HepG2 (cell line): ENCODE measurements around the gene OR6S1. TPM values are rescaled to one million over a fixed set of nuclear protein-coding genes. Genes with fewer than 3 reads are reported as not detected.

Experiments
- ATAC-seq: fragments of 200-7000 bp; cut with Tn5 transposase; 3 replicates; pipeline ENCODE4 v1.9.1; 2020; ENCODE audit warnings: mild to moderate bottlenecking, moderate library complexity
- BruUV-seq: library from RNA; stranded (reverse); fragments of 400-500 nt; replicated peaks from 2 replicates; lab custom pipeline; 2021; lab: Mats Ljungman, UMichigan
- CTCF ChIA-PET: fragments of 300-600 bp; formaldehyde crosslinking; extraction: SDS; loops from one replicate; lab custom pipeline; 2021; ENCODE audit warnings: low total read pairs, inconsistent platforms, low intra/inter-chr PET ratio; lab: Yijun Ruan, JAX
- POLR2A ChIA-PET: fragments of 350-600 bp; sonication (Branson Sonifier 250); formaldehyde crosslinking; loops from one replicate; lab custom pipeline; 2020; ENCODE audit warnings: antibody characterized with exemption, inconsistent platforms; lab: Yijun Ruan, JAX
- DNase-seq: peaks from one replicate; pipeline ENCODE4 v3.0.0-alpha.2; 2015; ENCODE audit warnings: low spot score
- FAIRE-seq: peaks from 3 replicates; lab custom pipeline; 2011; peaks lifted over from hg19 to GRCh38; lab: Jason Lieb, UNC
- H2AFZ ChIP-seq: one replicate; pipeline ENCODE4 v1.6.1; 2011; ENCODE audit warnings: low read length, inconsistent platforms
- H3K27ac ChIP-seq: fragments of 300-600 bp; 3 replicates; pipeline ENCODE4 v1.8.0; 2011; ENCODE audit warnings: mixed run types, mild to moderate bottlenecking, mixed read lengths, low read length, inconsistent platforms; ENCODE audit not compliant: insufficient read depth; ENCODE audit errors: extremely low read length
- H3K27me3 ChIP-seq, 2 experiments: fragments of 200-600 bp in 1 of 2; 2 replicates in 1 of 2; 3 replicates in 1 of 2; pipeline versions ENCODE4 v1.6.0 to v1.8.0; 2011; ENCODE audit warnings: low read length in 2 of 2, mild to moderate bottlenecking in 2 of 2, moderate library complexity in 2 of 2, inconsistent platforms in 1 of 2; ENCODE audit not compliant: insufficient read depth in 2 of 2, control insufficient read depth in 1 of 2
- H3K36me3 ChIP-seq, 2 experiments: fragments of 200-600 bp in 1 of 2; replicated peaks in 1 of 2; 2 replicates in 1 of 2; 3 replicates in 1 of 2; pipeline versions ENCODE4 v1.5.1 to v1.8.0; 2011; ENCODE audit warnings: low read length in 2 of 2, inconsistent platforms in 1 of 2; ENCODE audit not compliant: insufficient read depth in 2 of 2, control insufficient read depth in 1 of 2
- H3K4me1 ChIP-seq: 2 replicates; pipeline ENCODE4 v1.5.1; 2012; ENCODE audit warnings: low read length, inconsistent platforms; ENCODE audit not compliant: insufficient read depth
- H3K4me2 ChIP-seq: 2 replicates; pipeline ENCODE4 v1.6.0; 2011; ENCODE audit warnings: low read depth, low read length, inconsistent platforms
- H3K4me3 ChIP-seq, 3 experiments: fragments of 200-600 bp in 1 of 3; sonication (generic), shearing (Covaris generic) in 1 of 3; replicated peaks in 1 of 3; 2 replicates each; pipeline ENCODE4 v1.5.1; 2011 to 2016; ENCODE audit warnings: low read length in 3 of 3, inconsistent platforms in 2 of 3, low read depth in 2 of 3, mild to moderate bottlenecking in 2 of 3, control low read depth in 1 of 3, mixed read lengths in 1 of 3; ENCODE audit not compliant: insufficient read depth in 1 of 3
- H3K79me2 ChIP-seq: one replicate; pipeline ENCODE4 v1.6.1; 2011; ENCODE audit warnings: low read length, inconsistent platforms; ENCODE audit not compliant: insufficient read depth
- H3K9ac ChIP-seq: 2 replicates; pipeline ENCODE4 v1.6.0; 2011; ENCODE audit warnings: mild to moderate bottlenecking, low read depth, low read length, inconsistent platforms; ENCODE audit not compliant: insufficient read depth
- H3K9me3 ChIP-seq: 2 replicates; pipeline ENCODE4 v1.5.1; 2012; ENCODE audit warnings: mild to moderate bottlenecking, low read length
- H4K20me1 ChIP-seq: 2 replicates; pipeline ENCODE4 v1.6.0; 2011; ENCODE audit warnings: inconsistent platforms, mild to moderate bottlenecking, low read length, moderate library complexity; ENCODE audit not compliant: insufficient read depth
- CBFB ChIP-seq: sonication (generic); formaldehyde crosslinking; IDR thresholded peaks from 2 replicates; pipeline ENCODE4 v1.4.0; 2020; ENCODE audit warnings: missing genetic modification reagents
- EP300 ChIP-seq, 3 experiments: sonication (generic) in 1 of 3; formaldehyde crosslinking in 1 of 3; IDR thresholded peaks; 2 replicates each; pipeline versions ENCODE4 v1.5.1 to v1.6.1; 2011 to 2020; ENCODE audit warnings: low read depth in 2 of 3, low read length in 2 of 3, borderline replicate concordance in 1 of 3, improper control_type of control experiment in 1 of 3, mild to moderate bottlenecking in 1 of 3, missing genetic modification reagents in 1 of 3, moderate library complexity in 1 of 3
- ESRRA ChIP-seq: sonication (generic); formaldehyde crosslinking; IDR thresholded peaks from 2 replicates; pipeline ENCODE4 v1.5.1; 2020; ENCODE audit warnings: mild to moderate bottlenecking, low read depth, missing genetic modification reagents
- HDAC1 ChIP-seq: sonication (generic); formaldehyde crosslinking; IDR thresholded peaks from 2 replicates; pipeline ENCODE4 v1.5.1; 2020; ENCODE audit warnings: mild to moderate bottlenecking, missing genetic modification reagents
- HNRNPLL ChIP-seq: fragments of 200-400 bp; formaldehyde crosslinking; IDR thresholded peaks from 2 replicates; pipeline ENCODE4 v1.6.1; 2017; ENCODE audit warnings: mild to moderate bottlenecking, low read depth, low read length; ENCODE audit not compliant: poor library complexity, severe bottlenecking
- MXD3 ChIP-seq: IDR thresholded peaks from 2 replicates; pipeline ENCODE4 v1.6.1; 2016; ENCODE audit warnings: mild to moderate bottlenecking, missing biosample characterization, missing genetic modification reagents
- NCOR1 ChIP-seq: fragments of 200-600 bp; sonication (generic); IDR thresholded peaks from 2 replicates; pipeline ENCODE4 v1.7.0; 2017; ENCODE audit warnings: antibody characterized with exemption, low read length, borderline replicate concordance
- NR2F2 ChIP-seq: IDR thresholded peaks from 2 replicates; pipeline ENCODE4 v1.6.1; 2012; ENCODE audit warnings: low read depth, inconsistent platforms, borderline replicate concordance
- PAXIP1 ChIP-seq: sonication (generic); formaldehyde crosslinking; conservative IDR thresholded peaks from 2 replicates; pipeline ENCODE4 v1.4.0; 2020; ENCODE audit warnings: mild to moderate bottlenecking, missing genetic modification reagents, moderate library complexity
- PHF21A ChIP-seq: sonication (generic); formaldehyde crosslinking; IDR thresholded peaks from 2 replicates; pipeline ENCODE4 v1.5.0; 2020; ENCODE audit warnings: mild to moderate bottlenecking, missing genetic modification reagents
- RARA ChIP-seq: IDR thresholded peaks from 2 replicates; pipeline ENCODE4 v1.6.1; 2016; ENCODE audit warnings: missing genetic modification reagents, missing compliant biosample characterization
- SOX13 ChIP-seq, 3 experiments: fragments of 450-650 bp in 1 of 3; sonication (generic) in 1 of 3; formaldehyde crosslinking in 1 of 3; IDR thresholded peaks in 2 of 3; conservative IDR thresholded peaks in 1 of 3; 2 replicates each; pipeline versions ENCODE4 v1.5.0 to v1.6.1; 2016 to 2020; ENCODE audit warnings: antibody characterized with exemption in 1 of 3, mild to moderate bottlenecking in 1 of 3, missing compliant biosample characterization in 1 of 3, missing genetic modification reagents in 1 of 3, moderate library complexity in 1 of 3
- THAP9 ChIP-seq: sonication (generic); formaldehyde crosslinking; IDR thresholded peaks from 2 replicates; pipeline ENCODE4; 2020; ENCODE audit warnings: missing genetic modification reagents, mild to moderate bottlenecking, borderline replicate concordance
- ZNF207 ChIP-seq: fragments of 450-650 bp; IDR thresholded peaks from 2 replicates; pipeline ENCODE4 v1.6.1; 2016; ENCODE audit warnings: antibody characterized with exemption, borderline replicate concordance
- ZNF264 ChIP-seq: sonication (generic); formaldehyde crosslinking; IDR thresholded peaks from 2 replicates; pipeline ENCODE4 v1.4.0; 2020; ENCODE audit warnings: missing genetic modification reagents
- ZNF775 ChIP-seq: sonication (generic); formaldehyde crosslinking; IDR thresholded peaks from 2 replicates; pipeline ENCODE4 v1.4.0; 2020; ENCODE audit warnings: missing genetic modification reagents, mild to moderate bottlenecking, moderate library complexity, borderline replicate concordance
- ZNF792 ChIP-seq: IDR thresholded peaks from 2 replicates; pipeline ENCODE4 v1.6.1; 2016
- WGBS: methylation state at CpG from one replicate; pipeline ENCODE4 v1.1.6; 2017; ENCODE audit warnings: low lambda C conversion rate; 5-methylcytosine and 5-hydroxymethylcytosine counted together
- in situ Hi-C: cut with HindIII; loops from 2 replicates; pipeline ENCODE4 v1.10.0; 2017; ENCODE audit warnings: low pct_unique_long_range_greater_than_20kb; ENCODE audit not compliant: extremely low pct_ligation_motif_present
- intact Hi-C: fragments of 100-400 bp; cut with micrococcal nuclease; formaldehyde crosslinking; loops from one replicate; pipeline ENCODE4 v1.10.0; 2022; ENCODE audit not compliant: unreplicated experiment
- polyA plus RNA-seq, 8 experiments: library from polyadenylated mRNA; depleted of rRNA in 3 of 8; stranded (reverse) in 7 of 8; unstranded in 1 of 8; fragments of >200 nt; fragmentation: Illumina TruSeq in 4 of 8; extraction: Trizol in 4 of 8; gene quantifications; 2 replicates each; pipeline versions ENCODE4 v1.2.1 to v1.2.3, GENCODE V29; 2011 to 2016; ENCODE audit warnings: low read depth in 4 of 8, missing spikeins in 1 of 8, mixed read lengths in 1 of 8; ENCODE audit not compliant: insufficient read depth in 1 of 8
- total RNA-seq, 5 experiments: library from RNA; depleted of rRNA; stranded (reverse); fragments of >200 nt; fragmentation: Illumina TruSeq; extraction: Trizol; gene quantifications; 2 replicates each; pipeline ENCODE4 v1.2.3, GENCODE V29; 2016; ENCODE audit warnings: low read depth in 1 of 5

Gene OR6S1
- total and polyA plus RNA-seq, 2 of the 13 experiments (the other 11 are each of a cell fraction or from before 2014, with no cell fraction given) = 0.09 TPM; not detected in 1

- H3K9me3 ChIP-seq = no peaks in the 10 kb centered on the region
- H4K20me1 ChIP-seq = no peaks in the 10 kb centered on the region
- FAIRE-seq = peak; percentile 74
- ATAC-seq = peak; percentile 18
- H3K4me1 ChIP-seq = peaks cover 84% of the 10 kb centered on the region
- BruUV-seq = no TSS peak
- no peak overlapping the region for H3K9ac ChIP-seq
- peak overlapping the region; percentile 43 to 83 (median 70) for H3K4me3 ChIP-seq
- no peaks in the 10 kb centered on the region for H3K36me3 ChIP-seq
- WGBS = 1% methylated on average over 5 of the region's 5 CpGs
- peak; percentile 65 for DNase-seq
- intact Hi-C loops (no loop called here), in situ Hi-C loops (loop anchor here (25.0 kb wide), 1 partner anchor 154 kb away; the partner anchor contains the start of genes APEX1, OSGEP, PIP4P1 and PNP)
- CTCF ChIA-PET = no interaction called here
- H3K27me3 ChIP-seq = no peaks in the 10 kb centered on the region; a peak in 1 of 5 replicates
- H3K4me2 ChIP-seq = peak overlapping the region; percentile 79
- POLR2A ChIA-PET = interaction anchor here (0.9 to 4.8 kb wide), 4 partner anchors 12 to 273 kb away, joined by 3 to 105 read pairs (median 3); partner anchors contain the start of genes PARP2 and RNASE4
- no peak overlapping the region for H2AFZ ChIP-seq
- no peaks in the 10 kb centered on the region for H3K79me2 ChIP-seq
- H3K27ac ChIP-seq = peak overlapping the region; percentile 53
- no peak for TF ChIP-seq ZNF207
- TF ChIP-seq MXD3 (CRISPR knock-in tag) = no peak
- TF ChIP-seq PHF21A = peak; percentile 74
- TF ChIP-seq RARA (CRISPR knock-in tag) = peak; percentile 81; the same call in 1 of the 2 replicates
- TF ChIP-seq NR2F2 = peak; percentile 80
- TF ChIP-seq HDAC1 (CRISPR knock-in tag) = 0 out of 2 replicates have a peak, but pooled peaks have one; percentile 30
- no peak for TF ChIP-seq ZNF264
- no peak for TF ChIP-seq NCOR1
- no peak for TF ChIP-seq THAP9 (CRISPR knock-in tag)
- TF ChIP-seq PAXIP1 = peak; percentile 73
- TF ChIP-seq SOX13 (IDR thresholded peaks at IDR 0.05) = 0 out of 2 replicates have a peak, but pooled peaks have one; percentile 12
- no peak; a peak in 1 of 4 replicates for TF ChIP-seq SOX13 (CRISPR knock-in tag; conservative IDR thresholded peaks at IDR 0.05 in 1 of 2, IDR thresholded peaks at IDR 0.05 in 1 of 2)
- TF ChIP-seq ZNF792 (CRISPR knock-in tag) = 0 out of 2 replicates have a peak, but pooled peaks have one; percentile 39
- TF ChIP-seq ZNF775 (CRISPR knock-in tag) = no peak
- TF ChIP-seq HNRNPLL = no peak
- no peak for TF ChIP-seq ESRRA (CRISPR knock-in tag)
- TF ChIP-seq CBFB (CRISPR knock-in tag) = no peak
- peak in 1 of 2 experiments; percentile 65; a peak in 1 of 4 replicates for TF ChIP-seq EP300 (IDR thresholded peaks at IDR 0.05; ENCODE audit: low read depth in 2 of 2, low read length in 2 of 2)
- no peak; the same call in 1 of the 2 replicates for TF ChIP-seq EP300 (CRISPR knock-in tag; IDR thresholded peaks at IDR 0.05; ENCODE audit: borderline replicate concordance)
Measured at GRCh38 chr14:20615996-20616395, 25.5 kb downstream of the OR6S1 start.
